GM19193 (cell line): ENCODE data around the gene RAD9A.

Source experiments
- POLR2A ChIP-seq: IDR thresholded peaks from 4 replicates; pipeline ENCODE4 v1.6.1; 2011; ENCODE audit not compliant: insufficient read depth, insufficient read length; ENCODE audit errors: extremely low read depth

The RAD9A gene

DNA sequence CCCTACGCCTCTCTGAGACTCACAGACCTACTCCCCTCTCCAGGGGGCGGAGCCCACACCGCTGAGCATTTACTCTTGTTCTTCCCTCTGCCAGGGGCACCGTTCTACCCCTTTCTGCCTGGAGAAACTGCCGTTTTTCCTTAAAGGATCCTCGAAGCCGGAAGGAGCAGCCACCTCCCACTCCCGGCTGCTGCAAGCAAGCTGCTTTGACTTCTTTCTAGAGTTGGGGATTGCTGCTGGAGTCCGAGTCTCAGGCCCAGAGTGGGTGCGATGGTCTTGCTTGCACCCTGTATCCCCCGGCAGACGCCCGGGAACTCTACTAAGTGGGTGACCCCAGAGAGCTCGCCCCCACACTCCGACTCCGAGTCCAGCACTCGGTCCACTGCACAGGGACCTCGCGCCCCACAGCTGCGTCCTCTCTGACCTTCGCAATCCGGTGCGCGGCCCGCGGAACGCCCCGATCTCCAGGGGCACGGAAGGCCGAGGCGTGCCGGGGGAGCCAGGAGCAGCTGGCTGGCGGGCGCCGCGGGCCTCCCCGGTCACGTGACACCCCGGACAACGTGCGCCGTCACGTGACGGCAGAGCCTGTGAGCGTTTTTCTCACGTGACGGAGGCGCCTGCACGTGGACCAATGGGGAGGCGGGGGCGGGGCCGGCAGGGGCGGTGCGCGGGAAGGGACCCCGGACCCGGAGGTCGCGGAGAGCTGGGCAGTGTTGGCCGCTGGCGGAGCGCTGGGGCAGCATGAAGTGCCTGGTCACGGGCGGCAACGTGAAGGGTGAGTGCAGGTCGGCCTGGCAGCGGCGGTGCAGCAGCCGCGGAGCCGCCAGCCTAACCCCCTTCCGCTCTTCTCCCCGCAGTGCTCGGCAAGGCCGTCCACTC lies at the start of gene RAD9A:
Gene RAD9A, plus strand, starts transcription at position 683 of the 879 bp plus-strand sequence. Its CDS starts 59 bp downstream, at position 742.
- peak; percentile 80 for TF ChIP-seq POLR2A

DNA sequence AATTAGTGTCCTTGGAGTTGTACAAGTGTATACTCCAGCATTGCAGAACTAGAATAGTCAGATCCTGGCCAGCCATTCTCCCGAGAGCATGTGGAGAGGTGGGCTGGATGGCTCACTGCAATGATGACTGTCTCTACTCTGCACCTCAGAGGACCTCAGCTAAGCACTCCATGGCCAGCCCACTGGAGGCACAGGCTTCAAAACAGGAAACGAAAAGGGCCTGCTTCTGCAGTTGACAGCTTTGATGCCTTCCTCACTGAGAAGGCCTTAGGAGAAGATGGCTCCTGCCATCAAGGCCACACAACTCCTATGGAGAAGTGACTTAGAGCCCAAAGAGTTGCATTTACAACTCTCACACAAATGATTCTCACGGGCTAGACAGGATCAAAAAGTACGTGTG lies 47.5 kb upstream of the RAD9A start:
- TF ChIP-seq POLR2A, result no peak

DNA sequence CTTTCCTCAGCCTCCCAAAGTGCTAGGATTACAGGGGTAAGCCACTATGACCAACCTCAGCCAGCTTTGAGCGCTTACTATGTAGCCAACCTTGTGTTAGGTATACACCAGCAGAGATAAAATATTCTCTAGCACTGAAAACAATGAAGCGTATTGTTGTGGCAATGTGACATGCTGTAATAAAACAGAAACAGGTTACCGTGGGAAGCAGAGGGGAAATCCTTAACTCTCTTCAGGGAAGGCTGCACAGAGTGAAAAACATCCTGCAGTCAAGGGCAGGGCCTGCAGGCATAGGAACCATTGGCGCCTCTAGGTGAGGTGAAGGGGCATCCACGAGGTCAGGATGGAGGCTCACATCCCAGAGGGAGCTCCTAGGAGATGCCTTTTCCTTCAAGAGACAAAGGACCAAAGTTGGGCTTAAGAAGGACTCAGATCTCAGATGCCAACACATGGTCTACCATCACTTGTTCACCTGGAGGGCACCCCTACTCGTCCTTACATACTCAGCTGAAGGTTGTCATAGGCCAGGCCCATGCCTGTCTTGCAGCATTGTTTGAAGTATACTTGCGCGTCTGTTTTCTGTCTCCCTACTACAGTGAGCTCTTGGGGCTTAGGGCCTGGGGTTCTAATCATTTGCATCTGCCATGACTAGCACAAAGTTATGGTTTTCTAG lies 46.4 kb upstream of the RAD9A start:
- no peak for TF ChIP-seq POLR2A

DNA sequence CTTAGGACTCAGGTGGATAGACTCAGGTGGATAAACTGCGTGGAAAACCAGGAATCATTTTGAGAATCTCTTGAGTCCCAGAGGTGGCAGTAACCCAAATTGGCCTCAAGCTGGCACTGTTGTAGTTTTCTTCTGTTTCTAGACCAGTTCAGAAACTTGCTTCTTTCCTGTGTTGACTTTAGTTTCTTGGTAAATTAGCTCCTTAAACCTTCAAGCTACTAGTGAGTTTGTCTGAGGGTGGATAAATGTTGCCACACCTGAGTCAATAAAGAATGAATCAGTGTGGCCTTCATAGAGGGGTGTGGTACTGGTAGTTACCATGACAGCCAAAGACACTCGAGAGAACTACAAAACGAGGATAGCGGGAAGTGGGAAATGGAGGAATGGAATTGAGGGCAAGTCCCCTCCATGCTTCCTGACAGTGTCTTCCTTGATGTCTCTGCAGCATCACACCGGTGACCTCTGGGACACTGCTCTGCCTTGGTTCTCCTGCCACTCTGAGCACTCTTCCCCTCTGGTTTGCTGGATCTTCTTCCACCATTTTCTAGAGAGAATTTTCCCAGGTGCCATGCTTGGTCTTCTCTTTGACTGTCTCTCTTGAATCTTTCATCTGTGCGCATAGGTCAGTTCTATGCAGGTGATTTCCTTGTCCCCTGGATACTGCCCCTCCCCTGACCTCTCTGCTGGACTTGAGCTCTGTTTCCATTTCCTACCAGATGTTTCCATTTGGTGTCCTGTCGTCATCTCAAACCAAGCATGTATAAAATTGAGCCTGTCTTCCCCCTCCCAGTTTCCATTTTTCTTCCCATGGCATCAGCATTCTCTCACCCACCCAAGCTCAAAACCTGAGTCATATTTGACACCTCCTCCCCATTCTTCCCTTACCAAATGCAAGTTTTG lies 45.6 kb upstream of the RAD9A start:
- no peak for TF ChIP-seq POLR2A

DNA sequence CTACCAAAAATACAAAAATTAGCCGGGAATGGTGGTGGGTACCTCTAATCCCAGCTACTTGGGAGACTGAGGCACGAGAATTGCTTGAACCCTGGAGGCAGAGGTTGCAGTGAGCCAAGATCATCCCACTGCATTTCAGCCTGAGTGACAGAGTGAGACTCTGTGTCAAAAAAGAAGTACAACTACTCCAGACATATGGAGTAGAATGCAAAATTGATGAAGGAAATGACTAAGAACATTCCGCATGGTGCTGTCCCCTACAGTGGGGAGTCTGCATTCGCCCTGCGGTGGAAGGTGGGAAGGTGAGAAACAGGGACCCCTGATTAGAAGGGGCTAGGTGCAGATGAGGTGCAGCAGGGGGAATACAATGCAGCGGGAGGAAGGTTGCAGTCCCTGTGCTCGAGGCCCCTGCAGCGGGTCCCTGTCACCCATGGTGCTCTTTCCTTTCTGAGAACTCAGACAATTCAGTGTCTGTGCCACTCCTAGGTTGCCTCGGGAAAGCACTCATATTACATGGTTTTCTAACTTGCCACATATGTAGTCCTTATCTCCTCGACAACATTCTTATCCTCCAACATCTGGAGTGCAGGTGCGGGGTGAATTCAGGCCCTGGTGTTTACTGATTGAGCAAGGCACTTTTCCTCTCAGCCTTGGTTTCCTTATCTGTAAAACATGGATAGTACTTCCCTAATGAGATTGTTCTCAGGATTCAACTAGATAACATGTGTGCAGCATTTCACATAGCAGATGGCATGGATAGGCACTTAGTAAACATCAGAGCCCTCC lies 43.6 kb upstream of the RAD9A start:
- no peak for TF ChIP-seq POLR2A

DNA sequence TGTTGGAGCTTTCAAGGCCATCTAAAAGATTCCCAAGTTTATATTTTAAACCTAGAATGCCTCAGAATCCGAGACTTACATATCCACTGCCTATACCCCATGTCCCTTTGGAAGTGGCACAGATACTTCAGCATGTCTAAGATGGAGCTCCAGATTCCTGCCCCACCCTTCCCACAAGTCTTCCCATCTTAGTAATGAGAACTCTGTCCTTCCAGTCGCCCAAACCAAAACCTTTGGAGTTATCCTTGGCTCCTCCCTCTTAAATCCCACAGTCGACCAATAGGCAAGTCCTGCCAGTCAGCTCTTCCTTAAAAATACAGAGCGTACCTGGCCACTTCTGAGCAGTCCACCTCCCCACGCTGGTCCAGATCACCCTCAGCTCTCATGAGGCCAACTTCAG lies 42.8 kb upstream of the RAD9A start:
- TF ChIP-seq POLR2A, result no peak

DNA sequence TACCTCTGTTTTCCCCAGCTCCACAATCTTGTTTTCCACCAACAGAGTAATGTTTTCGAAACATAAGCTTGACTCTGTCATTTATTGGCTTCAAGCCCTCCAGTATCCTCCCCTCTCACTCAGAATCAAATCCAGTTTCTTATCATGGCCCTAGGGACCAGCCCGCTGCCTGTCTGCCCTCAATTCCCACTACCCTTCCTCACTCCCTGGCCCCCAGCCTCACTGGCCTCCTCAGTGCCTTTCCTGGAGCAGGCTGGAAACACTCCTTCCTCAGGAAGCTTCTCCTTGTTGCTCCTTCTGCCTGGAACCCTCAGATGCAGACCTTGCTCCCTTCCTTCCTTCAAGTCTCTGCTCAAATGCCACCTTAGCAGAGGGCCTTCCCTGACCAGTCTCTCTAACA lies 42.3 kb upstream of the RAD9A start:
- TF ChIP-seq POLR2A, result no peak

DNA sequence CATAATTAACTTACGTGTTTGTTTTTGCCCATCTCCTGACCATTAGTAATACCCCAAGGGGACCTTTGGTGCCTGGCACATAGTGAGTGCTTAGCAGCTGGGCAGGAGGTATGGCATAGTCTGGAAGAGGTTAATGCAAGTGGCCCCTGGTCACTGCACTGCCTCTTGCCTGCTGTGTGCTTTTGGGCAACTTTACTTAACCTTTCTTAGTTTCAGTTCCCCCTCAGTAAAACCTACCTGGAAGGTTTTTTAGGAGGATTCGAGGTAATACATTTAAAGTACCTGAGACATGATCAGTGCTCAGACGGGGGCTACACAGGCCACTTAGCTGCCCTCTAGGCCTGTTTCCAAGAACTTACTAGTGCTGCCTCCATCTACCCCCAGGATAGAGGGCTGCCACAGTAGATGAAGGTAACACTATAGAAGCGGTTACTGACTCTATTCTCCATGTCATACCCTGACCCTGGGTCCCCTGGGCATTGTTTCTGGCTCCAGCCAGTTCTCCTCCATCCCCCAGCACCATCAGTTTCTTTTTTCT lies 41.8 kb upstream of the RAD9A start:
- no peak for TF ChIP-seq POLR2A

DNA sequence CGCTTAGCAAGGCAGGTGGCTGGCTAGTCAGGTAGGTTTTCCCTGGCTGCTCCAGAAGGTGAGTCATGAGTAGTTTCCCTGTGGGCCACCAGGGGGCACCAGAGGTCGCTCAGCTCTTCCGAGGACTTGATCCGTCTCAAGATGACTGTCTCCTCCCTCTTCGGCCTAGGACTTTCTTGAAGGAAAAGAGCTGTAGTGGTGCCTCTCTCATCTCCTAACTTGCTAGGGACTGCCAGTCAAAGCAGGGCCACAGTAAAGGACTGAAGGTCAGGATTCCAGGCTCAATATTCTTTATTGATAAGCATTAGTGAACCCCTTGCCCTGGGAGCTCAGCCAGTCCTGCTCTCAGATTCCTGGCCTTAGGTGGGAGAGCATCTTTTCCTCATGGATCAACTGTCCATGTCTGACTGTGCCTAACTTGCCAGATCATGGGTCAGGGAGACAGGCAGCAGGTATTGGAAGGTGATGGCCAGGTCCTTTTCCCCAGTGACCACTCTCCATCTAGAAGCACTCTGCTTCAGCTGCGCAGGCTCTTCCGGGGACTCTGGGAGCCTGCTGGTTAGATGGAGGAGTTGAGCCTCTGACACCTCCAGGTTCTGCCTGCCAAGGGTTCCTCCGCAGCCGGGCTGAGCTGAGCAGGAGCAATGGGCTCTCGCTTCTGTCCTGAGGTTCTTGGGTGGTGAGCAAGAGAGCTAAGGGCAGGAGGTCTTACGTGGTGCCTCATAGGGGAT lies 40.3 kb upstream of the RAD9A start:
- TF ChIP-seq POLR2A, result no peak

DNA sequence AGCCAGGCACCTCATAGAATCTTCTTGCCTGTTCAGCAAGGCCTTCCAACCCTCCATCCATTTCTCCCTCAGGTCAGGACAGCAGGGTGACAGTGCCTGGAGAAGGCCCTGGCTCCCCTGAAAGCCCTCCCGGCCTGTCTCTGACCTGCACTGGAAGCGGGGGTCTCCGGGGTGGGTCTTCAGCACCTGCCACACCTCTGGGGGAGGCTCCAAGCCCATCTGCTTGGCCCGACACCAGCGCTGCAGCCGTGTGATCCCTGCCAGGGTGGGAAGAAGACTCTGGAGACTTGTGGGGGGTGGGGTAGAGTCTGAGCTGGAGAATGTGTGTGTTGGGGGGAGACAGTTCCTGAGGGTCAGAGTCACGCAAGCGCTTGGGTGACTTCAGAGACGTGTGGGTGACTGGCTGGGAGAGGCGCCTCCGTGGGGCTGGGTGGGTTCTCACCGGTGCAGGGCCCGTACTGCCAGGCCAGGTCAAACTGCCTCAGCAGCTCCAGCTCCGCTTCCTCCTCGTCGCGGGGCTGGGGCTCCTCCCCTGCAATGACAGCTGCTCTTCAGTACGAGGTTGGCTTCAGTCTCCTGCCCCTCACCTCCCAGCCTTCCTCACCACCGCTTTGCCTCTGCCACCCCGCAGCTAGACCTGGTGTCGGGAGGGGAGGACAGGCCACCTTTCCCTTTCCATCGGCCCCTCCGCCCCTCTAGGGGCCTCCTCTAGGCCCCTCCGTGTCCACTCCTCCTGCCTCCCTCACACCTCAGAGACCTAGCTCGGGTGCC lies 39.1 kb upstream of the RAD9A start:
- TF ChIP-seq POLR2A, result no peak

DNA sequence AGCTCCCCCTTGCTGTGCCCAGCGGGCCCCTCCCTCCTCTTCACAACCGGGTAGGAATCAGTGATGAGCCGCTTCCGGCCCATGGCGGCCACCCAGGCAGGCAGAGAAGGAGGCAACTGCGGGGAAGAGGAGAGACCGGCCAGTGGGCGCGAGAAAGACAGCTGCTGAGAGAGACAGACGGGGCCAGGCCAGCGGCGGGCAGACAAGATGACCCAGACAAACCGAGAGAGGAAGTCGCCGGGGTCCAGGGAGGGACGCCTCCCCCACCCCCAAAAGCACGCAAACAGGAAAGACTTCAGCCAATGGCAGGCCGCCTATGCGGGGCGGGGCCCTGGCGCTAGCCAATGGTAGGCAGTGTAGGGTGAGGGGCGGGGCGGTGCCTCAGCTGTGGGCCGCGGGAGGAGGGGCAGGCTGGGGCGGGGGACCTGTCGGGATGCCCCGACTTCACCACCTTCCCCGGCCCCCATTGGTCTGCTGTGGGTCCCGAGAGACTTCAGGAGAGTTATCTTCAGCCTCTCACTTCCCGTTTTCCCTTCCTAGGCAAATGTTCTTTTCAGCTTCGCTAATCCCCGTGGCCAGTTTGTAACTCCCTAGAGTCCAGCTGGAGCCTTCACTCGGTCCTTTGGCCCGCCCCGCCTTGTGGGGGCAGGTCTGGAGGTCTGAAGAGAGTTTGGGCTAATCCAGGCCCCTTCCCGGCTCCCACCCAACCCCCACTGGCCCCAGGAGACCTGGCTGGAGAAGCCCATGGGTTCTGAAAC lies 38.3 kb upstream of the RAD9A start, which contains the start of gene POLD4:
Gene POLD4, minus strand, starts transcription at position 230 of the 758 bp plus-strand sequence. Its CDS starts 147 bp downstream, at position 83.
- peak; percentile 88 for TF ChIP-seq POLR2A

DNA sequence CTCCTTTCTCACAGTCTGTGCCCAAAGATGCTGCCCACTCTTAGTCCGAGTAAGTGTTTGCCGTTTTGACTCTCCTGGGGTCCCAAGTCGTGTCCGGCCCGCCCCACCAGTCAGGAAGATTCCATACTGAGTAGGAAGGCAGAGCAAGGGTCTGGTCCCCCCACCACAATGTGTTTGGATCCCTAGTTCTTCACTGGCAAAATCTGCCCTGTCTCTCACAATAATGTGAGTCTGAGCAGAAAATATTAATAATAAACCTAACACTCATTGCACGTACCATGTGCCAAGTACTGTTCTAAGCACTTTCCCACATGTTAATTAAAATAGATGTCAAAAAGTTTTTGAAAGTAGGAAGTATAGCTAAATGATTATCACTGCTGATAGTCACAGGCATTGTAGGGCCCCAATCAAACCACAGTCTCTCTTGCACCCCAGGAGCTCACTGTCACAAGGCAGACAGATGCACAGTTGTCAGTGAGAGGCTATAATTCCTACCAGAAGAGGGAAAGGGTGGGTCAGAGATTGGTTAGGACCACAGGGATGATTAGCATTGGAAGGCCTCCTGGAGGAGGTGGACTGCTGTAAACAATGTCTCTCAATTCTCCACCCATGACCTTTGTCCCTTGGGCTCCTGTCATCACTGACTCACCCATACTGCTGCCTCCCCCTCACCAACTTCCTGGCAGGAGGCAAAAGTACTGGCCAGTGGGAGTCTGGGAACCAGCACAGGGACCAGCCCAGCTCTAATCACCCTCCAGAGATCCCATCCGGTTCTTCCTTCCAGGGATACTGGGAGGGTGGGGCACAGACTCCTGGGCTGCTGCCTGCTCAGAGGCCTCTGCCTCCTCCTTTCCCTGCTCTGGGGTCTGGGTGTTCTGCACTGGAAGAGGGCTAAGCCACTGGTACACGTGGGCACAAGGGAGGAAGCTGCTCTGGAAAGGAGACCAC lies 37.4 kb upstream of the RAD9A start:
- TF ChIP-seq POLR2A, result no peak
